ENCODE data around the gene GAB3. TPM values are rescaled to one million over a fixed set of nuclear protein-coding genes. Genes with fewer than 3 reads are reported as not detected.

Gene GAB3
- polyA plus RNA-seq, 1 donor (not counting 4 experiments of a cell fraction or from before 2014, with no cell fraction given): 0.18 TPM

DNA sequence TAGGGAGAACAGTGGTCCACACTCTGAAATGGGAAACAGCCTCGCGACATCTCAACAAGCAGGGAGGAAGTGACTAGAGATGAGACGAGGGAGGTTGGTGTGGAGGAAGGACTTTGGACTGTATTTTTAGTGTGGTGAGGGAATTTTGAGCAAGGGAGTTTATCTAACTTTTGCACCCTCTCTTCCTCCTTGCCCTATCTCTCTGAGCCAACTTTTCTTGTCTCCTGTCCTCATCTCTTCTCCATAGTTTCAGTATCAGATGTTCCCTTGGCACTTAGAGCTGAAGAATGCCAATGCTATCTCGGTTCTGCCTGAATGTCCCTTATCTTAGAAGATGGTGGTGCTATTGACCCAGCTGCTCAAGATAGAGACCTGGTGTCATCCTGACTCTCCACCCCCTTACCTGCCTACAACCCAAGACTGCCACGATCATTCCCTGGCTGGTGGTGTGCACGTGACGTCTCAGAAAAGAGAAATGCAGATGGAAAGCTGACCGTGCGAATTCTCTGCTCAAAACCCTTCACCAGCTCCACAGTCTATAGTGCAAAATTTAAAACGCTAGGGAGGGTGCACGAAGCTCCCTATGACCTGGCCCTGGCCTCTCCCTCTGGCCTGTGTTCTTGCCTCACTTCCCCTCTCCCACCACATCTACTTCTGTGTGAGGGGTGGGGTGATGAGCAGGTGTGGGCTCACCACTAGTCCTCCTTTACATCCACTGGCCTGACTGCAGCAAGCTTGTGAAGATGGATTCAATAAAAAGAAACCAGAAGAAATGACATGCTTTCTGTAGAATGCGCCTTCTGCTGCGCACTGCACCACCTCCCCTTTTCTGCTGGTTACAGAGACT lies 33.5 kb upstream of the GAB3 start:
- dilution Hi-C loops (cut with MboI; ENCODE audit: extremely low pct_ligation_motif_present, low sequenced_read_pairs): no loop called here
- Histone ChIP-seq H3K9me1 (ENCODE audit: control insufficient read depth, extremely low read depth, insufficient read depth, low read length) (no peaks in the 10 kb centered on the region), H3K79me2 (ENCODE audit: control insufficient read depth, insufficient read depth, low read length) (no peaks in the 10 kb centered on the region), H3K27me3 (ENCODE audit: control insufficient read depth, extremely low read depth, insufficient read depth, low read length) (no peaks in the 10 kb centered on the region), H4K20me1 (ENCODE audit: control insufficient read depth, extremely low read depth, insufficient read depth, low read length) (no peaks in the 10 kb centered on the region), H3K9ac (ENCODE audit: control insufficient read depth, extremely low read depth, insufficient read depth, low read length) (no peak overlapping the region), H3K4me1 (ENCODE audit: control insufficient read depth, extremely low read depth, insufficient read depth, low read length) (no peaks in the 10 kb centered on the region), H3K36me3 (ENCODE audit: control insufficient read depth in 2 of 2, extremely low read depth in 1 of 2, insufficient read depth in 2 of 2, low read length in 2 of 2) (no peaks in the 10 kb centered on the region), H3K4me2 (ENCODE audit: control insufficient read depth, extremely low read depth, insufficient read depth, low read depth, low read length) (no peak overlapping the region), H3K27ac (ENCODE audit: control insufficient read depth, insufficient read depth, low read length) (no peak overlapping the region), H3K4me3 (ENCODE audit: control insufficient read depth in 2 of 3, extremely low read depth in 1 of 3, insufficient read depth in 2 of 3, low read depth in 1 of 3, low read length in 3 of 3) (no peak overlapping the region), H3K9me3 (ENCODE audit: control insufficient read depth, low read depth, low read length) (no peaks in the 10 kb centered on the region), H2AFZ (ENCODE audit: control insufficient read depth, low read length) (no peak overlapping the region)
- no peak for DNase-seq (ENCODE audit: low read depth, low spot score)
- no peak for FAIRE-seq
- TF ChIP-seq EZH2 (IDR thresholded peaks at IDR 0.05; ENCODE audit: low read length): no peak
- TF ChIP-seq, protein P1, sequence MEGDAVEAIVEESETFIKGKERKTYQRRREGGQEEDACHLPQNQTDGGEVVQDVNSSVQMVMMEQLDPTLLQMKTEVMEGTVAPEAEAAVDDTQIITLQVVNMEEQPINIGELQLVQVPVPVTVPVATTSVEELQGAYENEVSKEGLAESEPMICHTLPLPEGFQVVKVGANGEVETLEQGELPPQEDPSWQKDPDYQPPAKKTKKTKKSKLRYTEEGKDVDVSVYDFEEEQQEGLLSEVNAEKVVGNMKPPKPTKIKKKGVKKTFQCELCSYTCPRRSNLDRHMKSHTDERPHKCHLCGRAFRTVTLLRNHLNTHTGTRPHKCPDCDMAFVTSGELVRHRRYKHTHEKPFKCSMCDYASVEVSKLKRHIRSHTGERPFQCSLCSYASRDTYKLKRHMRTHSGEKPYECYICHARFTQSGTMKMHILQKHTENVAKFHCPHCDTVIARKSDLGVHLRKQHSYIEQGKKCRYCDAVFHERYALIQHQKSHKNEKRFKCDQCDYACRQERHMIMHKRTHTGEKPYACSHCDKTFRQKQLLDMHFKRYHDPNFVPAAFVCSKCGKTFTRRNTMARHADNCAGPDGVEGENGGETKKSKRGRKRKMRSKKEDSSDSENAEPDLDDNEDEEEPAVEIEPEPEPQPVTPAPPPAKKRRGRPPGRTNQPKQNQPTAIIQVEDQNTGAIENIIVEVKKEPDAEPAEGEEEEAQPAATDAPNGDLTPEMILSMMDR (optimal IDR thresholded peaks at IDR 0.05 in 1 of 3, IDR thresholded peaks at IDR 0.05 in 1 of 3, conservative IDR thresholded peaks at IDR 0.05 in 1 of 3; ENCODE audit: extremely low read depth in 1 of 3, insufficient read depth in 2 of 3, low read length in 3 of 3): no peak

DNA sequence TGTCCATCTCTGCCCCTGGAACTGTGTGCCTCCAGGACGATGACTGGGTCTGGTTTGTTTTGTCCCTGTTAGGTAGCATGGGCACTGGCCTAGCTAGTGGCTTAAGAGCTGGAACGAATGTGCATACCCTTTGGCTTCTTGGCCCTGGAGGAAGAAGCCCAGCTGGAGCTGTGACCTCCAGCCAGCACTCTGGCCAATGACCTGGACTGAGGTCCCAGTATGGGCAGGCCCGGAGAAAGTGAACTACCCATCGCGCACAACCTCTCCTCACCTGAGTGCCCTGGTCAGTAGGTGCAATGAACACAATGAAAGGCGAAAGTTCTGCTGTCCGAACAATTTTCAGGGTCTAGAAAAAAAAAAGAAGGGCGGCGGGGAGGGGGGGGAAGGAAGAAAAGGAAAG lies 30.1 kb upstream of the GAB3 start:
- Histone ChIP-seq H3K36me3 (ENCODE audit: control insufficient read depth in 2 of 2, extremely low read depth in 1 of 2, insufficient read depth in 2 of 2, low read length in 2 of 2) (peaks cover 4 to 9% of the 10 kb centered on the region in 2 experiments), H3K9ac (ENCODE audit: control insufficient read depth, extremely low read depth, insufficient read depth, low read length) (no peak overlapping the region), H3K27ac (ENCODE audit: control insufficient read depth, insufficient read depth, low read length) (no peak overlapping the region), H3K4me1 (ENCODE audit: control insufficient read depth, extremely low read depth, insufficient read depth, low read length) (no peaks in the 10 kb centered on the region), H3K27me3 (ENCODE audit: control insufficient read depth, extremely low read depth, insufficient read depth, low read length) (no peaks in the 10 kb centered on the region), H2AFZ (ENCODE audit: control insufficient read depth, low read length) (no peak overlapping the region), H3K4me2 (ENCODE audit: control insufficient read depth, extremely low read depth, insufficient read depth, low read depth, low read length) (no peak overlapping the region), H3K79me2 (ENCODE audit: control insufficient read depth, insufficient read depth, low read length) (no peaks in the 10 kb centered on the region), H3K9me3 (ENCODE audit: control insufficient read depth, low read depth, low read length) (no peaks in the 10 kb centered on the region), H3K9me1 (ENCODE audit: control insufficient read depth, extremely low read depth, insufficient read depth, low read length) (no peaks in the 10 kb centered on the region), H4K20me1 (ENCODE audit: control insufficient read depth, extremely low read depth, insufficient read depth, low read length) (no peaks in the 10 kb centered on the region), H3K4me3 (ENCODE audit: control insufficient read depth in 2 of 3, extremely low read depth in 1 of 3, insufficient read depth in 2 of 3, low read depth in 1 of 3, low read length in 3 of 3) (no peak overlapping the region)
- dilution Hi-C loops (cut with MboI; ENCODE audit: extremely low pct_ligation_motif_present, low sequenced_read_pairs): no loop called here
- no peak for FAIRE-seq
- DNase-seq (ENCODE audit: low read depth, low spot score): no peak
- no peak for TF ChIP-seq EZH2 (IDR thresholded peaks at IDR 0.05; ENCODE audit: low read length)

Measured in keratinocyte (primary cell).